BLaER1 treated with 17β-estradiol and CSF1 and Interleukin-3, amounts not matched to agents 10 nM and 100 nM (cell line): ENCODE data around the gene RNF214.

ENCODE experiments used
- H3K27ac ChIP-seq, 11 experiments: shearing (Covaris generic); formaldehyde crosslinking; 2 replicates each; pipeline ENCODE4 v1.8.1; 2022
- H3K27me3 ChIP-seq, 11 experiments: shearing (Covaris generic); formaldehyde crosslinking; 2 replicates each; pipeline ENCODE4 v1.8.1; 2022
- H3K36me3 ChIP-seq, 11 experiments: shearing (Covaris generic); formaldehyde crosslinking; 2 replicates each; pipeline ENCODE4 v1.8.1; 2022
- H3K4me1 ChIP-seq, 10 experiments: shearing (Covaris generic); formaldehyde crosslinking; 2 replicates each; pipeline ENCODE4 v1.8.1; 2022
- H3K4me2 ChIP-seq, 11 experiments: shearing (Covaris generic); formaldehyde crosslinking; 2 replicates each; pipeline ENCODE4 v1.8.1; 2022
- H3K4me3 ChIP-seq, 10 experiments: shearing (Covaris generic); formaldehyde crosslinking; 2 replicates each; pipeline ENCODE4 v1.8.1; 2022
- H3K9ac ChIP-seq, 11 experiments: shearing (Covaris generic); formaldehyde crosslinking; 2 replicates each; pipeline ENCODE4 v1.8.1; 2022
- H3K9me3 ChIP-seq, 11 experiments: shearing (Covaris generic); formaldehyde crosslinking; replicated peaks in 1 of 11; 2 replicates each; pipeline ENCODE4 v1.8.1; 2022
- H4K20me1 ChIP-seq, 11 experiments: shearing (Covaris generic); formaldehyde crosslinking; 2 replicates each; pipeline ENCODE4 v1.8.1; 2022
- Cebpa-rat ChIP-seq, 11 experiments: shearing (Covaris generic); IDR thresholded peaks; 2 replicates each; pipeline ENCODE4 v1.8.1; 2022

RNF214 gene

GRCh38 chr11:117193130-117194020, 39.1 kb upstream of the RNF214 start:
- Histone ChIP-seq H3K27me3 (no peaks in the 10 kb centered on the region), H3K4me2 (peak overlapping the region in 8 of 11 experiments; percentile 2 to 89 (median 31); a peak in 11 of 22 replicates), H3K4me1 (peaks cover 37 to 73% (median 54%) of the 10 kb centered on the region in 10 experiments), H3K9me3 (peaks cover 0 to 5% (median 0%) of the 10 kb centered on the region in 11 experiments; a peak in 1 of 22 replicates), H4K20me1 (peaks cover 0 to 5% (median 0%) of the 10 kb centered on the region in 11 experiments; a peak in 1 of 22 replicates), H3K9ac (no peak overlapping the region), H3K4me3 (no peak overlapping the region), H3K27ac (peak overlapping the region in 8 of 11 experiments; percentile 12 to 96 (median 92); a peak in 12 of 22 replicates), H3K36me3 (peaks cover 0 to 95% (median 78%) of the 10 kb centered on the region in 11 experiments; a peak in 19 of 22 replicates)
- TF ChIP-seq Cebpa-rat (IDR thresholded peaks at IDR 0.05): no peak

- Histone ChIP-seq H3K36me3 (peaks cover 0 to 93% (median 74%) of the 10 kb centered on the region in 11 experiments; a peak in 19 of 22 replicates), H3K4me2 (no peak overlapping the region; a peak in 1 of 22 replicates), H3K27me3 (no peaks in the 10 kb centered on the region), H3K9me3 (peaks cover 0 to 2% (median 0%) of the 10 kb centered on the region in 11 experiments; a peak in 1 of 22 replicates), H3K4me1 (peaks cover 28 to 64% (median 45%) of the 10 kb centered on the region in 10 experiments), H3K9ac (no peak overlapping the region), H4K20me1 (peaks cover 0 to 9% (median 0%) of the 10 kb centered on the region in 11 experiments; a peak in 1 of 22 replicates), H3K4me3 (no peak overlapping the region), H3K27ac (no peak overlapping the region; a peak in 1 of 22 replicates)
- no peak for TF ChIP-seq Cebpa-rat (IDR thresholded peaks at IDR 0.05)
These were observed 38.2 kb upstream of the RNF214 start for GRCh38 chr11:117194267-117194666.

DNA sequence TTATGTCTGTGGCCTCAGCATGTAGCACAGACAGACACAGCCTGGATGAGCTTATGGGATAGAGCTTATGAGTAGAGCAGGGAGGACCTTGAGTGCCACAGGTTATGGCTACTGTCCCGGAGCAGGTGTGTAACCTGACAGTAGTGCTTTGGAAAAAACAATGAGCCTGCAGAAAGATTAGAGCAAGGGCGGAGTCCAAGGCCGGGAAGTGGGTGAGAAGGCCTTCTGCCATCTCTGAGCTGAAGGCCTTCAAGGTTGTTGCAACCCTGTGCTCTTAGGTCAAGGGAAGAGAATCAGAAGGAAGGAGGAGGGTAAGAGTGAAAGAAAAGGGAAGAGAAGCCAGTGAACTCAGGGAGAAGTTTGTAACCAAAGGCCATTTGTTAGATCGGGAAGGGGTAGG, 37.2 kb upstream of the RNF214 start:
- peaks cover 0 to 83% (median 73%) of the 10 kb centered on the region in 11 experiments; a peak in 19 of 22 replicates for H3K36me3 ChIP-seq
- H3K27me3 ChIP-seq: no peaks in the 10 kb centered on the region
- H3K9me3 ChIP-seq: no peaks in the 10 kb centered on the region
- H3K4me2 ChIP-seq: peak overlapping the region; percentile 6 to 60 (median 40); a peak in 16 of 22 replicates
- no peak overlapping the region for H3K4me3 ChIP-seq
- no peak for TF ChIP-seq Cebpa-rat (IDR thresholded peaks at IDR 0.05)
- H3K9ac ChIP-seq: peak overlapping the region in 5 of 11 experiments; percentile 1 to 15 (median 7); a peak in 4 of 22 replicates
- H3K4me1 ChIP-seq: peaks cover 18 to 54% (median 35%) of the 10 kb centered on the region in 10 experiments
- H4K20me1 ChIP-seq: peaks cover 0 to 12% (median 0%) of the 10 kb centered on the region in 11 experiments; a peak in 1 of 22 replicates
- H3K27ac ChIP-seq: peak overlapping the region in 7 of 11 experiments; percentile 34 to 65 (median 44); a peak in 11 of 22 replicates

DNA sequence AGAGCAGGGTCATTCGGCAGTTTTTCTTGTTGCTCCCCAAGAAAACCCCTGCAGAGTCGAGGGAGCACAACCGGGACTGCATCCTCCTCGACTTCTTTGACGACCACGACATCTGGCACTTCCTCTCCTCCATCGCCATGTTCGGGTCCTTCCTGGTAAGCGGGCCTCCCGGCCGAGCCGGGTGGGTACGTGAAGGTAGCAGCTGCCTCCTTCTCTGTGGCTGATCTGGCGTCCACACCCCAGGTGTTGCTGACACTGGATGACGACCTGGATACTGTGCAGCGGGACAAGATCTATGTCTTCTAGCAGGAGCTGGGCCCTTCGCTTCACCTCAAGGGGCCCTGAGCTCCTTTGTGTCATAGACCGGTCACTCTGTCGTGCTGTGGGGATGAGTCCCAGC, 36.7 kb upstream of the RNF214 start:
- Histone ChIP-seq H3K4me1 (peaks cover 13 to 51% (median 30%) of the 10 kb centered on the region in 10 experiments), H3K4me2 (peak overlapping the region in 10 of 11 experiments; percentile 16 to 60 (median 44); a peak in 16 of 22 replicates), H3K4me3 (no peak overlapping the region), H3K9me3 (no peaks in the 10 kb centered on the region), H3K9ac (peak overlapping the region in 4 of 11 experiments; percentile 1 to 15 (median 7); a peak in 3 of 22 replicates), H3K36me3 (peaks cover 0 to 78% (median 69%) of the 10 kb centered on the region in 11 experiments; a peak in 19 of 22 replicates), H3K27me3 (no peaks in the 10 kb centered on the region), H3K27ac (peak overlapping the region in 7 of 11 experiments; percentile 34 to 65 (median 44); a peak in 12 of 22 replicates), H4K20me1 (peaks cover 0 to 12% (median 0%) of the 10 kb centered on the region in 11 experiments; a peak in 1 of 22 replicates)
- no peak for TF ChIP-seq Cebpa-rat (IDR thresholded peaks at IDR 0.05)

- H3K4me2 ChIP-seq: no peak overlapping the region
These were observed 35.5 kb upstream of the RNF214 start for GRCh38 chr11:117197006-117197405.

GRCh38 chr11:117197516-117198456, 34.7 kb upstream of the RNF214 start:
- no peak for TF ChIP-seq Cebpa-rat (IDR thresholded peaks at IDR 0.05)
- Histone ChIP-seq H3K36me3 (peaks cover 0 to 66% (median 51%) of the 10 kb centered on the region in 11 experiments; a peak in 19 of 22 replicates), H3K27me3 (no peaks in the 10 kb centered on the region), H3K4me3 (no peak overlapping the region), H3K9me3 (no peaks in the 10 kb centered on the region), H3K4me1 (peaks cover 24 to 47% (median 28%) of the 10 kb centered on the region in 10 experiments), H3K27ac (no peak overlapping the region), H3K9ac (no peak overlapping the region), H3K4me2 (no peak overlapping the region), H4K20me1 (peaks cover 0 to 14% (median 0%) of the 10 kb centered on the region in 11 experiments; a peak in 2 of 22 replicates)

More at GRCh38 chr11:117197006-117197405, 35.5 kb upstream of the RNF214 start:
- no peaks in the 10 kb centered on the region for H3K27me3 ChIP-seq
- H3K9ac ChIP-seq: no peak overlapping the region
- no peaks in the 10 kb centered on the region for H3K9me3 ChIP-seq
- H3K36me3 ChIP-seq: peaks cover 0 to 66% (median 59%) of the 10 kb centered on the region in 11 experiments; a peak in 19 of 22 replicates
- H3K4me1 ChIP-seq: peaks cover 21 to 51% (median 27%) of the 10 kb centered on the region in 10 experiments
- peaks cover 0 to 12% (median 0%) of the 10 kb centered on the region in 11 experiments; a peak in 2 of 22 replicates for H4K20me1 ChIP-seq
- H3K27ac ChIP-seq: peak overlapping the region in 1 of 11 experiments; percentile 44; a peak in 1 of 22 replicates
- no peak for TF ChIP-seq Cebpa-rat (IDR thresholded peaks at IDR 0.05)
- no peak overlapping the region for H3K4me3 ChIP-seq

- no peak overlapping the region for H3K4me2 ChIP-seq
These were observed 33.9 kb upstream of the RNF214 start for GRCh38 chr11:117198613-117199012.

More at GRCh38 chr11:117198613-117199012, 33.9 kb upstream of the RNF214 start:
- Histone ChIP-seq H3K9me3 (no peaks in the 10 kb centered on the region), H4K20me1 (peaks cover 0 to 18% (median 0%) of the 10 kb centered on the region in 11 experiments; a peak in 2 of 22 replicates), H3K4me1 (peaks cover 21 to 41% (median 24%) of the 10 kb centered on the region in 10 experiments; a peak in 19 of 20 replicates), H3K4me3 (no peak overlapping the region), H3K36me3 (peaks cover 0 to 66% (median 46%) of the 10 kb centered on the region in 11 experiments; a peak in 18 of 22 replicates), H3K27me3 (no peaks in the 10 kb centered on the region), H3K27ac (no peak overlapping the region), H3K9ac (no peak overlapping the region)
- no peak for TF ChIP-seq Cebpa-rat (IDR thresholded peaks at IDR 0.05)
